ENCODE results near the gene PDZRN4.
"Not testable (repeated sequence)": the region's sequence is repeated elsewhere in the genome, so short reads cannot be mapped to it uniquely, and the experiment has no call there.

The PDZRN4 gene

DNA sequence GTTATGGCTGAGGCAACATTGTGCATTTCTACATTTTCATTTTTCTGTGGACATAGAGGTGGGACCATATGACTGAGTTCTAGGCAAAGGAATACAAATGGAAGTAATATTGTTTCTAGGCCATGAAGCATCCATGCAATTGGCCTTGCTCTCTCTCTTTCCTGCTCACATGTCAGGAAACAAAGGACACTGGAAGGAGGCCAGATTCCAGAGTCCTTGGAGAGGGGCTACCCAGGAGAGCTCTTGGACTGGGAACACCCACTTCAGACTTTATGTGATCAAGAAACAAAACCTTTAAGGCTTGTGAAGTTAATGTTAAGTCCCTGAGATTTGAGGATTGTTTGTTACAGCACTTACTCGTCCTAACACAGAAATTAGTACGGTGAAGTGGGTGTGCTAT is 32.8 kb downstream of the PDZRN4 start:
- DNase-seq = no peak

DNA sequence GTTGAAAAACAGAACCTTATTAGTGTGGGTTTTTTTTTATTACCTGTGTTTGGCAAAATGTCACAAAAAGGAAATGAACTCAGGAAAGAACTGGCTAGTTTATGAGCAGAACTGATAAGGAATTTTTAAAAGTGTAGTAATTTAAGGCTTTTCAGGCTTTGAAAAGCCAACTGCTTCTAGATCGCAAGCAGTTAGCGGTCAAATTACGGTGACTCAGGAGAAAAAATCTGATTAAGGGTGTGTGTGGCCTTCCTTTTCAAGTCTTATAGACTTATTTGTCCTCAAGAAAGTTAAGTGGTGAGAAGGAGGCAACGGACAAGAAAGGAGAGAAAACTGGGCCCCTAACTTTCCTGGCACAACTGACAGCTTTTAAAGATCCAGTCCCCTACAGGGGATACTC is 33.4 kb downstream of the PDZRN4 start:
- no peak for DNase-seq

DNA sequence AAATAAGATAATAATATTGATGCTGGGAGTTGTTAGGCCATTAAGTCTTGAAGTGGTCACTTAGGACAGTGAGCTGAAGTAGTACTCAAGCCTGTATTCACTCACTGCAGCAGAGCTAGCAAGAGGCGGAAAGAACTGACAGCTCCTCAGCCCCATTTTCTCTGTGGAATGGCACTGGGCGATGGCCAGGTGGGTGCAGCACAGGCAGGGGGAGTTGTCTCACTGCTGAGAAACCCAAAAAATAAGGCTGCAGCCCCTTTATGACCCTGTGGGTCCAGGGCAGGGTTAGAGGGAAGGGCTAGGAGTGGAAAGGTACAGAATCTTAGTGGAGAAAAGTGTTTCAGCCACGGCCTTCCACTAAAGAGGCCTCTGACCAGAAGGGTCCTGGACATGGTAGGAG is 35.5 kb downstream of the PDZRN4 start:
- DNase-seq = no peak

DNA sequence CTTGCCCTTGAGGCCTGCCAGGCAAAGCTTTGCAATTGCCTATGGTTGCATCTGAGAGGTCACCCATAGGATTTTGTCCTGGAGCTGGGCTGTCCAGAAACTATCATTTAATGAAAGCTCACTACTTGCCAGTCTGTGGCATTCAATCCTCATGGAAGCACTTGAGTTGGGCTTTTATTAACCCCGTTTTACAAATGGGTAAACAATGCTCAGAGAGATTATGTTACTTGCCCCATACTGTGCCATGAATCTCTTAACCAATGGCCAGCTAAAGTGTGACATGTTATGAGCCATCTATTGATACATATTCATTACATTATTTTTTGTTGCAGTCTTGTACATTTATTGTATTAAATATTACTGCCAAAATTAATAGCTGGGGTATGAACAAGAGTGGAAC is 35.9 kb downstream of the PDZRN4 start:
- DNase-seq = no peak

DNA sequence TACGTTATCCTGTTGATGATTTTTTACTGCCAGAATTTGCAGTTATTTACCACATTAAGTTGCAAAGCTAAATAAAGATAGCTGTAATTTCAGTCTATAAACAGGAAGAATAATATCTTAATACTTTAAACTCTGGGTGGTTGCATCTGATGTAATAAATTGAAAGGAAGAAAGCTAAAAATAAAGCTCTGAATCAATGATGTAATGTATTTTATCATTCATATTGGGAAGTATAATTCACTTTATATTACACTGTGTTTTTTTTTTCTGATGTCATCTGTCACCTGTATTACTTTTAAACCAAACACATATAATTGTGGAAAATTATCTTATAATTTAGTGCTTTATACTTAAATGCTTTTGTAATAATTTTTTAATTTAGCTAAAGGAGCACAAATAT is 37.1 kb downstream of the PDZRN4 start:
- DNase-seq = no peak

DNA sequence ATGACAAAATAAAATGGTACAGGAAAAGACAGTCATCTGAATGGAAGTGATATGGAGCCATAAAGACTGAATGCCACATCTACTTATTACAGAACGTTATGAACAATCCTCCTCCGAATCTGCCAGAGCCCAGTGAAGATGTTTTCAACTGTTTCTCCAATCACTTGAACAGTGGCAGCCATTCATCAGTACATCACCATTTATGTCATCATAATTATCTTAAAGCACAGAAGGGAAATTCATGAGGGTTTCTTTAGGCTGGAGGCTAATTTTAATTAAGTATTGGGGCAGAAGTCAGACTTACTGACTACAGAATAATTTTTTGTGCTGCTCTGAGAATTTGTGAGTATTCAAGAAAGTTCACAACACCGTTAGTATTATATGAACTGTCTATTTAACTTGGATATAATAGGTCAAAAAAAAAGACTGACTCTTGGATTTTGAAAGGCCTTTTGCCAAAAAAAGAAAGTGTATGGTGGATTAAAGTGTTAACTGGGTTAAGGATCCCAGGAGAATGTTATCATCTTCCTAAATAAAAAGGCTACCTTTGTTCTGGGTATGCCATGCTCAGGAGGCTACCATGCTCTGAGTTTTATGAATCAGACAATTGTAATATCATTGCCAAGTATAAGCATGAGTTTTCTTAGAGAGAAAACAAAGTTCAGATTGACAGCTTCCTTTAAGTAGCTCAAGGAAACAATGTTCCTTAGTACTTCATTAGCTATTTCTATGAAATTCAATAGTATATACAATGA is 40.1 kb downstream of the PDZRN4 start:
- DNase-seq = no peak

DNA sequence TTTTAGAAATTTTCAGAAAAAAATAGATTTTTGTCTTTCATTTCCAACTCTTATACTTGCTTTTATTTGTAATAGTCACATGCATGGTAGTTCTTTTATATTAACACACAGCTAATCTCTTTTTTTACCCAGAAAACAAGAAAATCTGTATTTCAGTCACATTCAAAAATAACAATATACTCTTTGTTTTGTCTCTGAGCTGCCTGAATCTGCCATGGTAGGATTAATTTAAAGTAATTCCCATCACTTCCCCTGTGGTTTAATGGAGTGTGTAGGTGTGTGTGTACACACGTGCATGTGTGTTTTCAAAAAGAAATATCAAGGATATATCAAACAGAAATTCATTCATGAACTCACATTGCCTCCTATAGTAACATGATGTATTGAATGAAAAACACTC is 42.6 kb downstream of the PDZRN4 start:
- no peak for DNase-seq

DNA sequence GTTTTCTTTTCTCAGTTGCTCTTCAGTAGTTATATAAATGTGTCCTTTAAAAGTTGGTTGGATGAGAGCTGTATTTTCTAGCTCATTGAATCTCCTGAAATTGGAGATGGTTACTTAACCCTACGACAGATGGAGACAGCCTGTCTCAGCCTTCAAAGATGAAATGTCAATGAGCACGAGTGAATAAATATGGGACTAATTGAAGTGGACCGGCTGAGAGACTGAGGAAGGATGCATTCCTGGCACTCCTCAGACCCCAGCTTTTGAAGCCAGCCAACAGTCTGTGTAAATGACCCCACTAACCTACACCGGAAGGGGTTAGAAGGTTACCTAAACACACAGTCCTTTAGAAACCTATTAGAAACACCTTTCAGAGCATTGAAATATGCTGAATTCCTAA is 46.6 kb downstream of the PDZRN4 start:
- DNase-seq = no peak

DNA sequence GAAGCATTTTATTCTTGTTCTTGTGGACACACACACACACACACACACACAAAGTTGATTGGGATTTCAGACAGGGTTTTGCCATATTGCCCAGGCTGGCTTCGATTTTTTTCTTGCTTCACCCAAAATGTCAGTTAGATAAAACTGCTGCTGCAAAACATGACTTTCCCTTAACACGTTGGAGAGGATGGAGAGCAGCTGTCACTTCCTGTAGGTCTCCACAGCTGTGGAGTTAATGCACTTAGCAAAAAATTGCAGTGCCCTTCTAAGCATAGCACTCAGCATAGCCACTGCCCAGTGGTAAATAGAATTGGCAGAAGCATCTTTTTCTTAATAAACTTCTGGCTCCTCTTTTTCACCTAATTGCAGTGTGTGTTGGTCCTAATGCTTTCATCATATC is 54.5 kb downstream of the PDZRN4 start:
- no peak for DNase-seq

DNA sequence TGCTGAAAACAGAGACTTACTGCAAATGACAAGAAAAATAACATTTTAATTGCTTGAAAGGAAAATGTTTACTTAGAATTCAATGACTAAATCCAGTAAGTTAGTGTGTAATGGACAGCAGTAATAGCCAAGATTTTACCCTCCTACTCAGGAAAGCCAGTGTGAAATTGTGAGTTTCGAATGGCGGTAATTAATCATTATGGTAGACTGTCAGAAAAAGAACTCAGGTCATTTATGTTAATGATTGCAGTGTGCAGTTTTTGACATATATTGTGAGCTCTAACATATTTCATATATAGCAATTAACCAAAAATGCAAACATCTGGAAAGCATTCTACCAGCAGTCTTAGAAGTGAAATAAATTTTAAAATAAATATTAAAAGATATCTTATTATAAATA is 60.3 kb downstream of the PDZRN4 start:
- DNase-seq = peak in 1 of 2 experiments; percentile 12

DNA sequence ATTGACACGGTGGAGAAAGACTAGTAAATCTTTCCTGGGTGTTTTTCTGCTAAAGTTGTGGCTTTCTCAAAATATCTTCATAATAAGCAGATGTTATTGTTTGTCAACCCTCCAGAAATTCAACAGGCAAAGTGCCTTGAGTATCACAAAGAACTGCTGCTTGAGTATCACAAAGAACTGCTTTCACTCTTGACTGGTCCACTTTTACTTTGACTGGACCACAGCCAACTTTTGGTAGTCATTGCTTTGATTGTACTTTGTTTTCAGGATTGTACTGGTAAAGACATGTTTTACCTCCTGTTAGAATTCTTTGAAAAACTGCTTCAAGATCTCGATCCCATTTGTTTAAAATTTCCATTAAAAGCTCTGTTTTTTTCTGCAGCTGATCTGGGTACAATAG is 62.6 kb downstream of the PDZRN4 start:
- DNase-seq = no peak

DNA sequence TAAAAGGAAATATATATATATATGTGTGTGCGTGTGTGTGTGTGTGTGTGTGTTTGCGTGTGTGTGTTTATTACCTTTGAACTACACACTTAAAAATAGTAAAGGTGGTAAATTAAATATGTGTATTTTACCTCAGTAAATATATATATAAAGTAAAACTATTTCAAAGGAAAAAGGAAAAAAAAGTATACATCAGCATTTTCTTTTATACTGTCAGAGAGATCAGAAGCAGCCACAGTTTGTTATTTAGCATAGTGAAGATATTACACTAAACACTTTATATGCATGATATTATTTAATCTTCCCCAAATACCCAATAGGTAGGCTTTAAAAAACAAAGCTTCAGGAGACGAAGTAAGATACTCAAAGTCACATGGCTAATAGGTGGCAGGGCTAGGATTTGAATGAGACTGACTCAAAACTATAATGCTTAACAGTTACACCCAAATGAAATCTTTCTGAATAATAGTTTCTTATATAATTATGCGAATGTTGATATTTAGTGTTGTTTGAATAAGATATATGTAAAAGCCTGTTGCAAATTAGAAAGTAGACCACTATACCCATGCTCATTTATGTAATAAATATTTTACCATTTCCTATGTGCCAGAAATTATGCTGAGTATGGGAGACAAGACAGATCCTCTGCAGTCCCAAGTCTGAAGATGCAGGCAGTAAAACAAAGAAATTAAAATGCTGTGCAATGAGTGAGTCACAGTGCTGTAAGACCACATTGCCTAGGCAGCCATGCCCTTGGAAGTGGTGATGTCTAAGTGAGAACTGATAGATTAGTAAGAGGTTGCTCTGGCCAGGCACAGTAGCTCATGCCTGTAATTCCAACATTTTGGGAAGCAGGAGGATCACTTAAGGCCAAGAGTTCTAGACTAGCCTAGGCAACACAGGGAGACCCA is 66.1 kb downstream of the PDZRN4 start:
- no peak for DNase-seq

DNA sequence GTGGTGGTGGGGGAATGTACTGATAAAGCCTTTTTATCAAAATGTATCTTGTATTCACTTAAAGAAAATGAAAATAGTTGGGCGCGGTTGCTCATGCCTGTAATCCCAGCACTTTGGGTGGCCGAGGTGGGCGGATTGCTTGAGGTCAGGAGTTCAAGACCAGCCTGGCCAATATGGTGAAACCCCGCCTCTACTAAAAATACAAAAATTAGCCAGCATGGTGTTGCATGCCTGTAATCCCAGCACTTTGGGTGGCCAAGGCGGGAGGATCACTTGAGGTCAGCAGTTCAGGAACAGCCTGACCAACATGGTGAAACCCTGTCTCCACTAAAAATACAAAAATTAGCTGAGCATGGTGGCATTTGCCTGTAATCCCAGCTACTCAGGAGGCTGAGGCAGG is 75.1 kb downstream of the PDZRN4 start:
- DNase-seq = not testable (repeated sequence)

DNA sequence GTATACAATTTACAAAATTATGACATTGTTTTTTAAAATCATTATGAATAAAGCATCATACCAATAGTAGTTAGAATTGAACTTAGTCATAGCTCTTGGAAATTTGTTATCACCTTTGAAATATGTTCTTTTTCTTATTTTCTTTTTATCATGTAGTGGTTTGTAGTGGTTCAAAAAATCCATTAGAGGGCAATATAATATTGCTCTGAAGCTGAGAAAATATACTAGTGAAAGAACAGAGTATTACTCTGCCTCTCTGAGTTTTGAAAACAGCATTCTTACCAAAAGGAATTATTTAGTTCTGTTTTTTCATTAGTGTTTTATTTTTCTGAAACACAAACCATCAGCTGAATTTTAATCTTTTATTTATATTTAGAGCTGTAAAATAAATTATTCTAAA is 76.2 kb downstream of the PDZRN4 start:
- peak in 1 of 2 experiments; percentile 21 for DNase-seq

DNA sequence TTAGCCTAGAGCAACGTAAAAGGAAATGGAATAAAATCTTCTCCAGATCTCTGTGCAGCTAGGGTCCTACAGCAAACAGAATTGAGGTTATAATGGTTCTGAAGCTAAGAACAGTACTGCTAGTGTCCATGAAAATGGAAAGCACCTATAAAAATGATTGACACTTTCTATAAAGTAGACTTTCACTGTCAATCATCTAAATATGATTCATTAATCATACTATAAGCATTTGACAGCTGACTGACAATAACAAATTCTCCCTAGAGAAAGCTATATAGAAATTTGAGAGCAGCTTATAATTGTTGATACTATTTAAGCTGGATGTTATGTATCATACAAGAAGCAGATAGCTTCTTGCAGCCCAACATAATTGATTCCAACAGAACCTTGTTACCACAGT is 80.9 kb downstream of the PDZRN4 start:
- no peak for DNase-seq

DNA sequence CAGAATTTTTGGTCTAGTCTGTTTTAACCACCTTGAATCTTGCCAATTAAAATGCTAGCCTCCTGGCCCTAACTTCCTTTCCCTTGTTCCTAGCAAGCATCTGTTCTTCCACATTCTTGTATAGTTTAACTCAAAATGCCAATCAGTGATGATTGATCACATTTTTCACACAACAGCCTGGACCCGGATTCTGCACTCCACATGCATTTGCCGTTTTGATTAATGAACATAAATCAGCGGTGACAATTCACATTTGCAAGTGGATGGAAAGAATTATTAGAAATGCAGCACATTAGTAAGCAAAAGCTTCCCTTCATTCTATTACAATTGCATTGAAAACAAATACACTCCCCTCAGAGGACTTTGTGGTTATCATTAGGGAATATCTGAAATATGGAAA is 83.4 kb downstream of the PDZRN4 start:
- DNase-seq = no peak

DNA sequence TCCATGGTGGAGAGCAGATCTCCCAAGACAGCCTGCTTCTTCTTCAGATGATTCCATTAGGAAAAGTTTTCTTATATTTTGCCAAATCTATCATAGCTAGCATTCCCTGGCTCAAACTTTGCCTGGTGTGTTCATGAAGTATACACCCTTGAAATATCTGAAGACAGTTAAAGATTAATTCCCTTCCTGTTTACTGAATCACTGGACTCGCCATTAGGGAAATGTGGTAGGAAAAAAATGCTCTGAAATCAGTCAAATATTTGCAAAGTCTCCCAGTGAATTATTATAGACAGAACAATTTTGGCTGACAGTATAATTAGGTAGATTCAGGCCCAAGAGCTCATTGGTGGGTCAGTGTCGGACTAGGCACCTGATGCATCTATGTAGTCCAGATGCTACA is 86.5 kb downstream of the PDZRN4 start:
- no peak for DNase-seq

DNA sequence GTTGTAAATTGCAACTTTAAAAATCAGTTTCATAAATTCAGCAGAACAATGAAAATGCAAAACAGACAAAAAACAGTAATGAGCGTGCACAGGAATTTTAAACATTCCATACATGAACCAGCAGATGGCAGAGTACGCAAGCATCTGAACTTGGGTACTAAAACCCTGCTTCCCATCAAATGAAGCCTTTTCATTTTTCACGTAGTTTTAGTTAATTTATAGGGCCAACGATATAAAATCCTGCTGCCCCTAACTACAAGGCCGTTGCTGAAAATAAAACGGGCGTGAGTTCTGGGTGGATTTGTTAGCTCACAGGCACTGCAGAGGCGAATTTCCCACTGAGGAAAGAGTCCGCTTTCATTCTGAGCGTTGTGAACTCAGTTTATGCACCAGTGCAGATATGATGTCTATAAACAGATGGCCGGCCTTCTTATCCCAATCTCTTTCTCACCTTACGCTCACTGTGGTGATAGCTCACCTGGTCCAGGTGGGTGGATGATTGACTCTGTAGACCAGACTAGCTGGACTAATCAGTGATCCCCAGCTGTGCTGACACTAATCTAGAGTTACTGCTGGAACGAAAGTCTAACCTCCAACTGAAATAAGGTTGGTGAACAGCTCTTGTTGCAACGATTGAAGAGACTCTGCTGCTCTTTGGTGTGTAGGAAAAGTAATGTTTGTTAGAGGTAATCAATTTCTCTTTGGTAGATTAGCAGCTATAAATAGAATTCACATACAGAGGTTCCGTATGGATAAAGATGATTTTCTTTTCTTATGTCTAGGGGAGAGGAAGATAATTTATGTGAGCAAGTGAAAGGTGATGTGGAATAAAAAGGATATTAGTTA is 89.2 kb downstream of the PDZRN4 start:
- peak; percentile 6 to 64 for DNase-seq

DNA sequence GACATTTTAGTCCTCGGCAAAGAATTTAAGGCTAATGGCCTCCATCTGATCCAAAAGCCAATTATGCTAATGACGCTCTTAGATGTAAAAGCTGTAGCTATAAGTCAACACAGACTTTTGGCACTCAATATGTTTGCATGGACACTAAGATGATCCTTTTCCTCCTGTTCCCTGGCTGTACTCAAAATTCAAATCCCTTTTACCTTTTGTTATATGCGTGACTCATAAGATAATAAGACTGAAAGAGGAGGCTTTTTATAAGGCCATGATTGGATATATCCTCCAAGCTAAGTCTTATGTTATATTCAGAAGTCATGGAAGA is 89.8 kb downstream of the PDZRN4 start:
- peak; percentile 26 to 75 for DNase-seq

DNA sequence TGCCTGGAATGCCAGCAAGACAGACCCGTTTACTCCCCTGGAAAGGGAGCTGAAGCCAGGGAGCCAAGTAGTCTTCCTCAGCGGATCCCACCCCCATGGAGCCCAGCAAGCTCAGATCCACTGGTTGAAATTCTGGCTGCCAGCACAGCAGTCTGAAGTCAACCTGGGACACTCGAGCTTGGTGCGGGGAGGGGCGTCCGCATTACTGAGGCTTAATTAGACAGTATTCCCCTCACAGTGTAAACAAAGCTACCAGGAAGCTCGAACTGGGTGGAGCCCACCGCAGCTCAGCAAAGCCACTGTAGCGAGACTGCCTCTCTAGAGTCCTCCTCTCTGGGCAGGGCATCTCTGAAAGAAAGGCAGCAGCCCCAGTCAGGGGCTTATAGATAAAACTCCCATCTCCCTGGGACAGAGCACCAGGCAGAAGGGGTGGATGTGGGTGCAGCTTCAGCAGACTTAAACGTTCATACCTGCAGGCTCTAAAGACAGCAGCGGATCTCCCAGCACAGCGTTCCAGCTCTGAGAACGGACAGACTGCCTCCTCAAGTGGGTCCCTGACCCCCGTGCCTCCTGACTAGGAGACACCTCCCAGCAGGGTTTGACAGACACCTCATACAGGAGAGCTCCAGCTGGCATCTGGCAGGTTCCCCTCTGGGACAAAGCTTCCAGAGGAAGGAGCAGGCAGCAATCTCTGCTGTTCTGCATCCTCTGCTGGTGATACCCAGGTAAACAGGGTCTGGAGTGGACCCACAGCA is 92.4 kb downstream of the PDZRN4 start:
- DNase-seq = peak in 1 of 2 experiments; percentile 3

DNA sequence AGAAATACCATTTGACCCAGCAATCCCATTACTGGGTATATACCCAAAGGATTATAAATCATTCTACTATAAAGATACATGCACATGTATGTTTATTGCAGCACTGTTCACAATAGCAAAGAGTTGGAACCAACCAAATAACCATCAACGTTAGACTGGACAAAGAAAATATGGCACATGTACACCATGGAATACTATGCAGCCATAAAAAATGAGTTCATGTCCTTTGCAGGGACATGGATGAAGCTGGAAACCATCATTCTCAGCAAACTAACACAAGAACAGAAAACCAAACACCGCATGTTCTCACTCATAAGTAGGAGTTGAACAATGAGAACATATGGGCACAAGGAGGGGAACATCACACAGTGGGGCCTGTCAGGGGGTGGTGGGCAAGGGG is 97.3 kb downstream of the PDZRN4 start:
- not testable (repeated sequence) for DNase-seq

DNA sequence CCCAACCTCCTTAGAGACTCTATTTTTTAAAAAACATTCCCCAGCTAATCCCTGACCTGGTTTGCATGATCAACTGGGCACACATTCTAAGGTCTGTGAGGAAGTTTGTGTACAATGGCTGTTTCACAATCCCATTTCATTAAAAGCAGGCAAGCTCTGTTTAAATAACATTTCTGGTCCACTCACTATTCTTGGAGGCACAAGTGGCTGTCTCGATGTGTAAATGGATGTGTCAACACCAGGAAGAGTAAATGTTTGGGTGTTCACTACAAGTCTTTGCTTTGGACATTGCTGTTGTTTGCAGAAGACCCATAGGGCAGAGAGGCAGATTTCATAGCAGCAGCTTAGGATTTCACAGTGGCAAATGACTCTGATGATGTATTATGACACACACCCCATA is 98.3 kb downstream of the PDZRN4 start:
- DNase-seq = peak; percentile 36 to 82

All from NCI-H2081 (cell line).